KMS-11 (cell line): ENCODE measurements around the gene KRTAP9-8.
"Not testable (repeated sequence)": the region's sequence is repeated elsewhere in the genome, so short reads cannot be mapped to it uniquely, and the experiment has no call there.

Experiments used
- H2AFZ ChIP-seq: fragments of 200-600 bp; sonication (generic); 2 replicates; pipeline ENCODE4 v1.6.1; 2016; ENCODE audit warnings: antibody characterized with exemption, mixed run types, low read depth
- H3K27ac ChIP-seq: fragments of 200-600 bp; sonication (generic); 2 replicates; pipeline ENCODE4 v1.6.1; 2016; ENCODE audit warnings: mild to moderate bottlenecking, mixed run types
- H3K27me3 ChIP-seq: fragments of 200-600 bp; sonication (generic); 2 replicates; pipeline ENCODE4 v1.6.1; 2017; ENCODE audit warnings: mild to moderate bottlenecking, low read depth, mixed run types, moderate library complexity; ENCODE audit not compliant: insufficient read depth
- H3K36me3 ChIP-seq: fragments of 200-600 bp; sonication (generic); 2 replicates; pipeline ENCODE4 v1.6.1; 2017; ENCODE audit warnings: mild to moderate bottlenecking, mixed run types; ENCODE audit not compliant: insufficient read depth
- H3K4me1 ChIP-seq: fragments of 200-600 bp; sonication (generic); 2 replicates; pipeline ENCODE4 v1.6.1; 2016; ENCODE audit warnings: mild to moderate bottlenecking, low read depth, mixed run types; ENCODE audit not compliant: poor library complexity, severe bottlenecking
- H3K4me2 ChIP-seq: fragments of 200-600 bp; sonication (generic); 2 replicates; pipeline ENCODE4 v1.7.0; 2016; ENCODE audit warnings: mild to moderate bottlenecking, mixed run types
- H3K4me3 ChIP-seq: fragments of 200-600 bp; sonication (generic); IDR thresholded peaks from 2 replicates; pipeline ENCODE4 v1.6.1; 2017; ENCODE audit warnings: low read depth, low read length, mixed read lengths; ENCODE audit not compliant: insufficient read depth
- H3K79me2 ChIP-seq: fragments of 200-600 bp; sonication (generic); 2 replicates; pipeline ENCODE4 v1.6.1; 2016; ENCODE audit warnings: low read depth, mixed run types; ENCODE audit not compliant: insufficient read depth
- H3K9ac ChIP-seq: fragments of 200-600 bp; sonication (generic); 2 replicates; pipeline ENCODE4 v1.6.1; 2016; ENCODE audit warnings: mild to moderate bottlenecking, mixed run types
- H4K20me1 ChIP-seq: fragments of 200-600 bp; sonication (generic); 2 replicates; pipeline ENCODE4 v1.6.1; 2016; ENCODE audit warnings: mild to moderate bottlenecking, mixed run types; ENCODE audit not compliant: insufficient read depth
- CTCF ChIP-seq: fragments of 200-600 bp; sonication (generic); conservative IDR thresholded peaks from 2 replicates; pipeline ENCODE4 v1.6.1; 2017; ENCODE audit warnings: low read depth, mild to moderate bottlenecking, antibody characterized with exemption, low read length, moderate library complexity, mixed read lengths

Gene KRTAP9-8

GRCh38 chr17:41226051-41226450 is 11.7 kb upstream of the KRTAP9-8 start:
- Histone ChIP-seq H3K27me3 (no peaks in the 10 kb centered on the region), H3K36me3 (no peaks in the 10 kb centered on the region), H3K4me2 (no peak overlapping the region), H4K20me1 (no peaks in the 10 kb centered on the region), H3K4me3 (no peak overlapping the region), H3K79me2 (no peaks in the 10 kb centered on the region), H3K4me1 (no peaks in the 10 kb centered on the region), H3K9ac (no peak overlapping the region), H2AFZ (no peak overlapping the region), H3K27ac (no peak overlapping the region)
- no peak for TF ChIP-seq CTCF

- not testable (repeated sequence) for H3K36me3 ChIP-seq, H3K4me3 ChIP-seq, H3K79me2 ChIP-seq, H3K27ac ChIP-seq, H3K4me1 ChIP-seq, H4K20me1 ChIP-seq, H3K9ac ChIP-seq, H3K4me2 ChIP-seq, H2AFZ ChIP-seq, H3K27me3 ChIP-seq
Measured at GRCh38 chr17:41226598-41227095, 11.2 kb upstream of the KRTAP9-8 start, which contains the start of gene KRTAP9-2. KRTAP9-2 (plus strand) TSS chr17:41226648; CDS start chr17:41226655, 7 bp downstream.

- Histone ChIP-seq H3K4me3 (no peak overlapping the region), H4K20me1 (no peaks in the 10 kb centered on the region), H3K27me3 (no peaks in the 10 kb centered on the region), H3K27ac (no peak overlapping the region), H3K4me1 (no peaks in the 10 kb centered on the region), H3K36me3 (no peaks in the 10 kb centered on the region), H3K4me2 (no peak overlapping the region), H3K9ac (no peak overlapping the region), H2AFZ (no peak overlapping the region), H3K79me2 (no peaks in the 10 kb centered on the region)
- no peak for TF ChIP-seq CTCF
Measured at GRCh38 chr17:41230094-41230493, 7.7 kb upstream of the KRTAP9-8 start.

- Histone ChIP-seq H3K79me2 (no peaks in the 10 kb centered on the region), H3K36me3 (no peaks in the 10 kb centered on the region), H4K20me1 (no peaks in the 10 kb centered on the region), H3K27ac (no peak overlapping the region), H3K9ac (no peak overlapping the region), H3K4me3 (no peak overlapping the region), H2AFZ (no peak overlapping the region), H3K27me3 (no peaks in the 10 kb centered on the region), H3K4me2 (no peak overlapping the region), H3K4me1 (no peaks in the 10 kb centered on the region)
- TF ChIP-seq CTCF, result no peak
Measured at GRCh38 chr17:41231731-41232130, 6.1 kb upstream of the KRTAP9-8 start.

GRCh38 chr17:41232399-41233105 is 5.2 kb upstream of the KRTAP9-8 start, which contains the start of gene KRTAP9-3:
KRTAP9-3 (plus strand) TSS chr17:41232449; CDS start chr17:41232502, 53 bp downstream.
- not testable (repeated sequence) for H4K20me1 ChIP-seq, H3K27me3 ChIP-seq, H3K4me2 ChIP-seq, H3K27ac ChIP-seq, H3K4me3 ChIP-seq, H3K36me3 ChIP-seq, H3K79me2 ChIP-seq, H3K9ac ChIP-seq, H2AFZ ChIP-seq, H3K4me1 ChIP-seq

- not testable (repeated sequence) for H3K4me2 ChIP-seq, H3K79me2 ChIP-seq, H4K20me1 ChIP-seq, H3K4me3 ChIP-seq, H3K27ac ChIP-seq, H3K9ac ChIP-seq, H3K4me1 ChIP-seq, H3K27me3 ChIP-seq, H2AFZ ChIP-seq, H3K36me3 ChIP-seq
Measured at GRCh38 chr17:41237116-41237515, 683 bp upstream of the KRTAP9-8 start.

- not testable (repeated sequence) for H3K27me3 ChIP-seq, H3K4me3 ChIP-seq, H2AFZ ChIP-seq, H3K4me2 ChIP-seq, H4K20me1 ChIP-seq, H3K79me2 ChIP-seq, H3K36me3 ChIP-seq, H3K9ac ChIP-seq, H3K27ac ChIP-seq, H3K4me1 ChIP-seq
Measured at GRCh38 chr17:41246995-41247787, 9.4 kb downstream of the KRTAP9-8 start.
